Nephron (organoid): ENCODE data around the gene COL5A3.

Experiments
- H3K27ac Mint-ChIP-seq, 3 experiments: 2 replicates each; pipeline ENCODE4 v1.8.0; 2020; ENCODE audit warnings: mixed read lengths in 3 of 3, mild to moderate bottlenecking in 2 of 3, moderate library complexity in 1 of 3
- H3K27me3 Mint-ChIP-seq: 2 replicates; pipeline ENCODE4 v1.8.0; 2021; ENCODE audit warnings: low read depth, mild to moderate bottlenecking, moderate library complexity, mixed read lengths
- H3K36me3 Mint-ChIP-seq: 2 replicates; pipeline ENCODE4 v1.8.0; 2020; ENCODE audit warnings: low read depth, mixed read lengths
- H3K4me1 Mint-ChIP-seq: 2 replicates; pipeline ENCODE4 v1.8.0; 2020; ENCODE audit warnings: mixed read lengths
- H3K4me3 Mint-ChIP-seq, 3 experiments: 2 replicates each; pipeline ENCODE4 v1.8.0; 2020; ENCODE audit warnings: mild to moderate bottlenecking in 3 of 3, mixed read lengths in 3 of 3, moderate library complexity in 2 of 3
- H3K9me3 Mint-ChIP-seq: 2 replicates; pipeline ENCODE4 v1.8.0; 2020; ENCODE audit warnings: mixed read lengths
- CTCF ChIP-seq, 3 experiments: fragments of 200-600 bp; sonication (generic); IDR thresholded peaks; one replicate each; pipeline ENCODE4 v1.5.0; 2021; ENCODE audit warnings: antibody characterized with exemption in 3 of 3; ENCODE audit not compliant: unreplicated experiment in 3 of 3

Gene COL5A3

GRCh38 chr19:9912551-9913236 lies 97.6 kb downstream of the COL5A3 start:
- H3K9me3 Mint-ChIP-seq: no peaks in the 10 kb centered on the region
- H3K27me3 Mint-ChIP-seq: no peaks in the 10 kb centered on the region
- peaks cover 26% of the 10 kb centered on the region for H3K4me1 Mint-ChIP-seq
- H3K4me3 Mint-ChIP-seq: no peak overlapping the region
- H3K27ac Mint-ChIP-seq: no peak overlapping the region
- TF ChIP-seq CTCF (IDR thresholded peaks at IDR 0.05; ENCODE audit: unreplicated experiment in 3 of 3): no peak
- peaks cover 7% of the 10 kb centered on the region for H3K36me3 Mint-ChIP-seq

GRCh38 chr19:9911524-9912185 lies 98.6 kb downstream of the COL5A3 start:
- no peak overlapping the region for H3K27ac Mint-ChIP-seq
- no peaks in the 10 kb centered on the region for H3K9me3 Mint-ChIP-seq
- H3K36me3 Mint-ChIP-seq: peaks cover 7% of the 10 kb centered on the region
- TF ChIP-seq CTCF (IDR thresholded peaks at IDR 0.05; ENCODE audit: unreplicated experiment in 3 of 3): no peak
- no peak overlapping the region for H3K4me3 Mint-ChIP-seq
- no peaks in the 10 kb centered on the region for H3K27me3 Mint-ChIP-seq
- peaks cover 17% of the 10 kb centered on the region for H3K4me1 Mint-ChIP-seq

DNA sequence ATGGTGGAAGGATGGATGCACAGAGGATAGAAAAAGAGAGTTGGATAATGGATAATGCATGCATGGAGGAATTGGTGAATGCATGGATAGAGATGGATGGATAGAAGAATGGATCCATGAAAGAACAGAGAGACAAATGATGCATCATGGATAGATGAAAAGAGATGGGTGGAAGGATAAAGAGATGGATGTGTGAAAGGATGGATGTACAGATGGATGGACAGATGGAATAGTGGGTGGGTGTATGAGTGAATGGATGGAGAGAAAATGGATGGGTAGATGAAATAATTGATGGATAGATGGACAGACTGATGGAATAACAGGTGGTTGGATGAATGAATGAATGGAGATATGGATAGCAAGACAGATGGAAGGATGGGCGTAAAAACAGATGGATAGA lies 99.7 kb downstream of the COL5A3 start:
- no peak overlapping the region for H3K27ac Mint-ChIP-seq
- H3K36me3 Mint-ChIP-seq: peaks cover 10% of the 10 kb centered on the region
- no peaks in the 10 kb centered on the region for H3K9me3 Mint-ChIP-seq
- no peaks in the 10 kb centered on the region for H3K27me3 Mint-ChIP-seq
- peaks cover 26% of the 10 kb centered on the region for H3K4me1 Mint-ChIP-seq
- no peak overlapping the region for H3K4me3 Mint-ChIP-seq
- TF ChIP-seq CTCF (IDR thresholded peaks at IDR 0.05; ENCODE audit: unreplicated experiment in 3 of 3): no peak
